Measurements from ENCODE around the gene RBMS2.

The RBMS2 gene

DNA sequence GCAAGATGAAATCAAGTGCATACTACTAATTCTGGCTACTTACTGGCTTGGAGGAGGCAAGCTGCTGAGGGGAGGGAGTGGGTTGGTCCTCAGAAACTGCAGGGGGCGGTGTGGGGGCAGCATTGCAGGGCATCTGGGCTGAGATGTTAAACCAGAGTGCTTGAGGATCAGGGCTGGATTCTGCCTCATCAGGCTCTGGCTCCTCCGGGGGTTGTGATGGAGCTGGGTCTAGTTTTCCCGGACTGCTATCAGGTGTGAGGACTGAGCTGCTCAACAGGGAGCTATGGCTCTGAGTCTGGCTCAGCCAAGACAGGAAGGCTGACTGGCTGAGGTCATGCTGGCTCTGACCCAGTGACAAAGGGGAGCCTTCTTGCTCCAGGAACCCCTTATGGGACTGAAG is 79.9 kb downstream of the RBMS2 start:
- TF ChIP-seq ZFX (IDR thresholded peaks at IDR 0.05) (no peak), CTCF (conservative IDR thresholded peaks at IDR 0.05) (no peak)
- H3K27ac ChIP-seq = no peak overlapping the region

DNA sequence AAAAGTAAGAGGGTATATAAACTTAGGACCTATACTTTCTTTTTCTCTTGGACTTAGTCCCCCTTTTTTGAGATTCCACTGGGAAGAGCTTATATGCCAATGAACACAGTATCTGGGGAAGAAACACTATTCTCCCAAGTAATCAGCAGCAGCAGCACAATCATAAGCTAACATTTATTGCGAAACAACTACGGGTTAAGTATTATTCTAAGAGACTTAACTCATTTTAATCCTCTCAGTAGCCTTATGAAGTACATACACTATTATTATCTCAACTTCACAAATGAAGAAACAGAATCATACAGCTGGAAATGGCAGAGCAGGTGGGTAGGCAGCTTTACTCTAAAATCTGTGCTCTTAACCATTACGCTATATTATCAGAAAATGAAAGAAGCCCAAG is 80.6 kb downstream of the RBMS2 start:
- TF ChIP-seq ZFX (IDR thresholded peaks at IDR 0.05) (no peak), CTCF (conservative IDR thresholded peaks at IDR 0.05) (no peak)
- H3K27ac ChIP-seq = no peak overlapping the region

- TF ChIP-seq ZFX (IDR thresholded peaks at IDR 0.05) (no peak), CTCF (conservative IDR thresholded peaks at IDR 0.05) (no peak)
Measured at GRCh38 chr12:56604355-56604754, 82.7 kb downstream of the RBMS2 start.

DNA sequence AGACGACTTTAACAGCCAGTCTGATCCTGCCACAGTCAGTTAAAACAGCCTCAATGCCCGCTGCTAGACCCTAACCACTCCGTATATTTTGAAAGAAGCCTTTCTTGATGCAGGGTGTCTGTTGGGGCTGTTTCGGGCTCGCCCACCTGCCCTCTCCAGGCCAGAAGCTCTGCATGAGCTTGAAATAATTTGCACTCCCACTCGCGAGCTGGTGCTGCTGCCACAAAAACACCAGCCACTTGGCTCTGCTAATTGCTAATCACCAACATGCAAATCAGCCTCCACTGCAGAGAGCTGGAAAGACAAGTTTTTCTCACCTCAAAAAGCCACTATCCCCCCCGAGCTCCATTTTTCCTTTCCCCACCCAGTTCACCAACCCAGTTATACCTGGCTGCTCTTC is 93.0 kb downstream of the RBMS2 start:
- H3K27ac ChIP-seq = no peak overlapping the region
- TF ChIP-seq ZFX (IDR thresholded peaks at IDR 0.05) = no peak
- no peak for TF ChIP-seq CTCF (conservative IDR thresholded peaks at IDR 0.05)

More at GRCh38 chr12:56604355-56604754, 82.7 kb downstream of the RBMS2 start:
- H3K27ac ChIP-seq = no peak overlapping the region

DNA sequence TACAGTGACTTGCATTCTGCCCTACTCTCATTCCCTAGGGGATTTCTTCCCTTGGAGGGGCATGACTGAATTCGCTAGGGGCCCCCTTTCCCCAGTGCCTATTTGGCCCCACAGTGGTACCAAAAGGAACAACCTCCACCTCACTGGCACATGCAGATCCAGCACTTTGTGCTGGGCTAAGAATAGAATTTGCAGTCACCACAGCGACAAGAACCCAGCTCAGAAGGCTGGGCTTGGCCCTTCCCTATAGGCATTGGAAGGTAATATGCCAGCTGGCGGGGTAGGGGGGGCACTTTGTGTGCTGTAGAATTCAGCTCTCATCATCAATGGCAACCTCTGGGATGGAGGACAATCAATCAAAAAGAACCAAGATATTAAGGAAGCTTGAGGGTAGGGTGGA is 94.6 kb downstream of the RBMS2 start:
- no peak for TF ChIP-seq ZFX (IDR thresholded peaks at IDR 0.05)
- TF ChIP-seq CTCF (conservative IDR thresholded peaks at IDR 0.05) = no peak
- no peak overlapping the region for H3K27ac ChIP-seq

DNA sequence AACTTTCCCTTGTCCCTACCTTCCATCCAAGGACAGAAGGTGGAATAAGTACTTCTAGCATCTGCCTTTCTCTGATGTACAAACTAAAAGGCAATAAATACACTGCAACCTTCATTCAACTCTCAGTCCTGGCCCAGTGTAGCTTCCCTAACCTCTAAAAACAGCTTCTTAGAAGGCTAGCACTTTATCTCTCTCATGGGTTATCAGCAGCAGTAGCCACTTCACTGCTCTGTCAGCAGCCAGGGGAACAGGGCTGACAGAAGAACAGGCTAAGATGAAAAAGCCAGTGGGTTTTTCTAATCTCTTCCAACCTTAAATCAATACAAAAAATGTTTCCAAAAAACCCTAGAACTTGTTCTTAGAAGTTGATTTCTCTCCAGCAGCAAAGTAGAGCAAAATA is 95.3 kb downstream of the RBMS2 start:
- H3K27ac ChIP-seq = no peak overlapping the region
- TF ChIP-seq CTCF (conservative IDR thresholded peaks at IDR 0.05) (no peak), ZFX (IDR thresholded peaks at IDR 0.05) (no peak)

DNA sequence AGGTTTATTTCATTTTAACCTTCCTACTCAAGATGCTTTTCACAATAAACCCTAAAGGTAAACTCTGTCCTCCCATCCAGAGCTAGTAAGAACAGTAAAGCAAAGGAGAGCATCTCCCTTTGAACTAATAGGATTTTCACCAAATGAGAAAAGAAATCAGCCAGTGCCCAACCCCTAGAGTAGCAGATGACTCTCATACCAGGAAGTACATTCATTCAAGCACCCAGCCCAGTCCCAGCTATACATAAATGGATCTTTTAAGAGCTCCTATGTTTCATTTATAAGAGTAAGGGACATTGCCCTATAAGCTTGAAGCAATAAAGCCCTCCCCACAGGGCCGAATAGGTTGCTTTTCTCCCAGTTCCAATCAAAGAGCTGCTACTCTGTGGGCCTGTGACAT is 100.9 kb downstream of the RBMS2 start:
- TF ChIP-seq CTCF (conservative IDR thresholded peaks at IDR 0.05) (no peak), ZFX (IDR thresholded peaks at IDR 0.05) (no peak)

More for the DNA sequence above, 100.9 kb downstream of the RBMS2 start:
- H3K27ac ChIP-seq = no peak overlapping the region
